Measurements from ENCODE around the gene KIRREL2.
"Not testable (repeated sequence)": the region's sequence is repeated elsewhere in the genome, so short reads cannot be mapped to it uniquely, and the experiment has no call there.

KIRREL2 gene

GRCh38 chr19:35870124-35870736 lies 13.5 kb downstream of the KIRREL2 start:
- not testable (repeated sequence) for DNase-seq

GRCh38 chr19:35870798-35871197 lies 14.1 kb downstream of the KIRREL2 start:
- DNase-seq = no peak

GRCh38 chr19:35871611-35872010 lies 14.9 kb downstream of the KIRREL2 start:
- no peak for DNase-seq

- DNase-seq = no peak
These were observed 15.5 kb downstream of the KIRREL2 start for GRCh38 chr19:35872180-35872579.

GRCh38 chr19:35874392-35874930 lies 17.8 kb downstream of the KIRREL2 start:
- DNase-seq = no peak

- DNase-seq = no peak
These were observed 22.4 kb downstream of the KIRREL2 start for GRCh38 chr19:35879068-35879467.

- DNase-seq = peak; percentile 65
These were observed 23.1 kb downstream of the KIRREL2 start for GRCh38 chr19:35879770-35880317.

GRCh38 chr19:35882114-35882832 lies 25.6 kb downstream of the KIRREL2 start:
- peak; percentile 41 for DNase-seq

- DNase-seq = no peak
These were observed 27.2 kb downstream of the KIRREL2 start for GRCh38 chr19:35883882-35884281.

- no peak for DNase-seq
These were observed 28.6 kb downstream of the KIRREL2 start for GRCh38 chr19:35885225-35885738.

GRCh38 chr19:35885904-35886303 lies 29.2 kb downstream of the KIRREL2 start:
- no peak for DNase-seq

- no peak for DNase-seq
These were observed 30.5 kb downstream of the KIRREL2 start for GRCh38 chr19:35887197-35887596.

GRCh38 chr19:35888398-35888797 lies 31.7 kb downstream of the KIRREL2 start:
- DNase-seq = no peak

- no peak for DNase-seq
These were observed 32.8 kb downstream of the KIRREL2 start for GRCh38 chr19:35889370-35890112.

- no peak for DNase-seq
These were observed 33.5 kb downstream of the KIRREL2 start for GRCh38 chr19:35890113-35890650.

GRCh38 chr19:35891819-35892218 lies 35.1 kb downstream of the KIRREL2 start:
- not testable (repeated sequence) for DNase-seq

- DNase-seq = no peak
These were observed 37.6 kb downstream of the KIRREL2 start for GRCh38 chr19:35894342-35894741.

- no peak for DNase-seq
These were observed 39.4 kb downstream of the KIRREL2 start for GRCh38 chr19:35895911-35896642.

GRCh38 chr19:35896643-35897040 lies 39.9 kb downstream of the KIRREL2 start:
- DNase-seq = no peak

GRCh38 chr19:35897706-35898451 lies 41.2 kb downstream of the KIRREL2 start:
- DNase-seq = no peak

- DNase-seq = no peak
These were observed 41.7 kb downstream of the KIRREL2 start for GRCh38 chr19:35898499-35898809.

Measured in activated gamma-delta T cell treated with Interleukin-2 at 50 U/mL for 16 hours (primary cell).